Neural cell (in vitro differentiated cells): Measurements from ENCODE around the gene CXCL17. TPM values are rescaled to one million over a fixed set of nuclear protein-coding genes. Genes with fewer than 3 reads are reported as not detected.

Experiments
- H2AFZ ChIP-seq: fragments of 200-600, 300-800 bp; sonication (generic), shearing (Covaris generic); 2 replicates; pipeline ENCODE4 v1.6.0; 2014; ENCODE audit warnings: low read depth, mild to moderate bottlenecking, antibody characterized with exemption, low read length, moderate library complexity
- H3F3A ChIP-seq: fragments of 200-600 bp; shearing (Covaris generic); 2 replicates; pipeline ENCODE4 v1.6.1; 2016; ENCODE audit warnings: mild to moderate bottlenecking, moderate library complexity, mixed read lengths, antibody characterized with exemption, low read length; ENCODE audit not compliant: insufficient read depth, poor library complexity, severe bottlenecking
- H3K27ac ChIP-seq: fragments of 200-600, 300-800 bp; sonication (generic), shearing (Covaris generic); 2 replicates; pipeline ENCODE4 v1.5.1; 2014; ENCODE audit warnings: mild to moderate bottlenecking, low read length, moderate library complexity
- H3K27me3 ChIP-seq: fragments of 300-800, 200-600 bp; sonication (generic), shearing (Covaris generic); 2 replicates; pipeline ENCODE4 v1.6.0; 2014; ENCODE audit warnings: mild to moderate bottlenecking, low read depth, low read length, moderate library complexity; ENCODE audit not compliant: insufficient read depth
- H3K36me3 ChIP-seq: fragments of 300-800, 200-600 bp; sonication (generic), shearing (Covaris generic); 2 replicates; pipeline ENCODE4 v1.5.1; 2014; ENCODE audit warnings: mild to moderate bottlenecking, antibody characterized with exemption, low read length, moderate library complexity; ENCODE audit not compliant: insufficient read depth
- H3K4me2 ChIP-seq: fragments of 300-800, 200-600 bp; sonication (generic), shearing (Covaris generic); 2 replicates; pipeline ENCODE4 v1.6.0; 2014; ENCODE audit warnings: mild to moderate bottlenecking, low read length
- H3K4me3 ChIP-seq: fragments of 300-800, 200-600 bp; sonication (generic), shearing (Covaris generic); 2 replicates; pipeline ENCODE4 v1.5.1; 2014; ENCODE audit warnings: mild to moderate bottlenecking, low read length, moderate library complexity
- H3K79me2 ChIP-seq: fragments of 200-600 bp; shearing (Covaris generic); replicated peaks from 2 replicates; pipeline ENCODE4 v1.6.0; 2014; ENCODE audit warnings: mild to moderate bottlenecking, low read length, moderate library complexity; ENCODE audit not compliant: insufficient read depth
- H3K9ac ChIP-seq: fragments of 300-800, 200-600 bp; sonication (generic), shearing (Covaris generic); 2 replicates; pipeline ENCODE4 v1.6.1; 2016; ENCODE audit warnings: mild to moderate bottlenecking, low read length, mixed read lengths
- H3K9me2 ChIP-seq: fragments of 200-600 bp; shearing (Covaris generic); 2 replicates; pipeline ENCODE4 v1.6.1; 2016; ENCODE audit warnings: mild to moderate bottlenecking, low read length, mixed read lengths; ENCODE audit not compliant: insufficient read depth
- H3K9me3 ChIP-seq: fragments of 200-600, 300-800 bp; sonication (generic), shearing (Covaris generic); 2 replicates; pipeline ENCODE4 v1.6.1; 2016; ENCODE audit warnings: mild to moderate bottlenecking, mixed run types, low read length, moderate library complexity, mixed read lengths
- H4K20me1 ChIP-seq: fragments of 200-600 bp; shearing (Covaris generic); 2 replicates; pipeline ENCODE4 v1.6.1; 2016; ENCODE audit warnings: mild to moderate bottlenecking, mixed run types; ENCODE audit not compliant: insufficient read depth
- CTCF ChIP-seq: fragments of 450-650 bp; IDR thresholded peaks from 2 replicates; pipeline ENCODE4 v1.5.1; 2014; ENCODE audit warnings: antibody characterized with exemption, mild to moderate bottlenecking, moderate library complexity; ENCODE audit not compliant: poor library complexity, severe bottlenecking
- EP300 ChIP-seq: fragments of 450-650 bp; conservative IDR thresholded peaks from 2 replicates; pipeline ENCODE4 v1.6.1; 2014; ENCODE audit warnings: antibody characterized with exemption, mild to moderate bottlenecking, moderate library complexity; ENCODE audit not compliant: poor library complexity, severe bottlenecking
- EZH2 ChIP-seq: fragments of 200-600, 300-800 bp; shearing (Covaris generic), sonication (generic); IDR thresholded peaks from 2 replicates; pipeline ENCODE4 v1.6.1; 2014; ENCODE audit warnings: antibody characterized with exemption, low read length, borderline replicate concordance, mild to moderate bottlenecking; ENCODE audit not compliant: insufficient read depth, poor library complexity, severe bottlenecking
- MXI1 ChIP-seq: fragments of 450-650 bp; conservative IDR thresholded peaks from 2 replicates; pipeline ENCODE4 v1.6.1; 2014; ENCODE audit warnings: antibody characterized with exemption, mild to moderate bottlenecking; ENCODE audit not compliant: poor library complexity, severe bottlenecking
- POLR2AphosphoS5 ChIP-seq: IDR thresholded peaks from 2 replicates; pipeline ENCODE4 v1.6.1; 2012
- RAD21 ChIP-seq: fragments of 450-650 bp; conservative IDR thresholded peaks from 2 replicates; pipeline ENCODE4 v1.6.1; 2014; ENCODE audit warnings: antibody characterized with exemption, mild to moderate bottlenecking, moderate library complexity
- SMC3 ChIP-seq: fragments of 450-650 bp; conservative IDR thresholded peaks from 2 replicates; pipeline ENCODE4 v1.6.1; 2014; ENCODE audit warnings: antibody characterized with exemption, mild to moderate bottlenecking, moderate library complexity; ENCODE audit not compliant: poor library complexity
- TAF1 ChIP-seq: IDR thresholded peaks from 2 replicates; pipeline ENCODE4 v1.6.1; 2012; ENCODE audit warnings: low read depth
- polyA plus RNA-seq: library from polyadenylated mRNA; depleted of rRNA; stranded (reverse); fragments of >200 nt; gene quantifications from 2 replicates; pipeline ENCODE4 v1.2.3, GENCODE V29; 2014
- TF ChIP-seq, protein P1 (sequence below): IDR thresholded peaks from 2 replicates; pipeline ENCODE4 v1.6.1; 2012; ENCODE audit warnings: borderline replicate concordance

CXCL17 gene
- polyA plus RNA-seq, 1 donor from 2014 or later: not detected

DNA sequence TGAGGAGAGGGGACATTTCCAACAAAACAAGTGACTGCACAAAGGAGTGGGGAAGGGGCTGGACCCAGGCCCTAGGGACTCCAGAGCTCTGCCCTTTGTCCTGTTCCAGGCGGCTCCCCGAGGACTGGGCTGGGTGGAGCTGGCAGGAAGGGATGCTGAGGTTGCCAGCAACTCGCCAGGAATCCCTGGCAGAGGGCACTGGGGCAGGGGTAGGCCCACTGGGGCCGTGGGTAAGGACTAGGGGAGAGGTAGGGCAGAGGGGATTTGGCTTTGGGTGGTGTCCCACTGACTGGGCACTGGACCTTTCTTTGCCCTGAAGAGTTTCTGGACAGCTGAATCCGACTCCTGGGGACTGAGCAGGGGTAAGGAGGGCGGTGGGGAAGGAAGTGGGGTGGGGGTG, 23.4 kb downstream of the CXCL17 start:
- Histone ChIP-seq H3K27ac (no peak overlapping the region), H3F3A (no peaks in the 10 kb centered on the region), H3K79me2 (no peaks in the 10 kb centered on the region), H4K20me1 (no peaks in the 10 kb centered on the region), H2AFZ (no peak overlapping the region), H3K4me3 (no peak overlapping the region), H3K36me3 (no peaks in the 10 kb centered on the region), H3K9me3 (no peaks in the 10 kb centered on the region), H3K9ac (no peak overlapping the region), H3K4me2 (no peak overlapping the region), H3K9me2 (no peaks in the 10 kb centered on the region), H3K27me3 (no peaks in the 10 kb centered on the region)
- TF ChIP-seq EP300: no peak
- TF ChIP-seq, protein P1, sequence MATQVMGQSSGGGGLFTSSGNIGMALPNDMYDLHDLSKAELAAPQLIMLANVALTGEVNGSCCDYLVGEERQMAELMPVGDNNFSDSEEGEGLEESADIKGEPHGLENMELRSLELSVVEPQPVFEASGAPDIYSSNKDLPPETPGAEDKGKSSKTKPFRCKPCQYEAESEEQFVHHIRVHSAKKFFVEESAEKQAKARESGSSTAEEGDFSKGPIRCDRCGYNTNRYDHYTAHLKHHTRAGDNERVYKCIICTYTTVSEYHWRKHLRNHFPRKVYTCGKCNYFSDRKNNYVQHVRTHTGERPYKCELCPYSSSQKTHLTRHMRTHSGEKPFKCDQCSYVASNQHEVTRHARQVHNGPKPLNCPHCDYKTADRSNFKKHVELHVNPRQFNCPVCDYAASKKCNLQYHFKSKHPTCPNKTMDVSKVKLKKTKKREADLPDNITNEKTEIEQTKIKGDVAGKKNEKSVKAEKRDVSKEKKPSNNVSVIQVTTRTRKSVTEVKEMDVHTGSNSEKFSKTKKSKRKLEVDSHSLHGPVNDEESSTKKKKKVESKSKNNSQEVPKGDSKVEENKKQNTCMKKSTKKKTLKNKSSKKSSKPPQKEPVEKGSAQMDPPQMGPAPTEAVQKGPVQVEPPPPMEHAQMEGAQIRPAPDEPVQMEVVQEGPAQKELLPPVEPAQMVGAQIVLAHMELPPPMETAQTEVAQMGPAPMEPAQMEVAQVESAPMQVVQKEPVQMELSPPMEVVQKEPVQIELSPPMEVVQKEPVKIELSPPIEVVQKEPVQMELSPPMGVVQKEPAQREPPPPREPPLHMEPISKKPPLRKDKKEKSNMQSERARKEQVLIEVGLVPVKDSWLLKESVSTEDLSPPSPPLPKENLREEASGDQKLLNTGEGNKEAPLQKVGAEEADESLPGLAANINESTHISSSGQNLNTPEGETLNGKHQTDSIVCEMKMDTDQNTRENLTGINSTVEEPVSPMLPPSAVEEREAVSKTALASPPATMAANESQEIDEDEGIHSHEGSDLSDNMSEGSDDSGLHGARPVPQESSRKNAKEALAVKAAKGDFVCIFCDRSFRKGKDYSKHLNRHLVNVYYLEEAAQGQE: no peak
- TF ChIP-seq MXI1: no peak
- TF ChIP-seq RAD21: no peak
- no peak for TF ChIP-seq EZH2
- TF ChIP-seq POLR2AphosphoS5: no peak
- no peak for TF ChIP-seq CTCF
- TF ChIP-seq SMC3: no peak
- no peak for TF ChIP-seq TAF1

DNA sequence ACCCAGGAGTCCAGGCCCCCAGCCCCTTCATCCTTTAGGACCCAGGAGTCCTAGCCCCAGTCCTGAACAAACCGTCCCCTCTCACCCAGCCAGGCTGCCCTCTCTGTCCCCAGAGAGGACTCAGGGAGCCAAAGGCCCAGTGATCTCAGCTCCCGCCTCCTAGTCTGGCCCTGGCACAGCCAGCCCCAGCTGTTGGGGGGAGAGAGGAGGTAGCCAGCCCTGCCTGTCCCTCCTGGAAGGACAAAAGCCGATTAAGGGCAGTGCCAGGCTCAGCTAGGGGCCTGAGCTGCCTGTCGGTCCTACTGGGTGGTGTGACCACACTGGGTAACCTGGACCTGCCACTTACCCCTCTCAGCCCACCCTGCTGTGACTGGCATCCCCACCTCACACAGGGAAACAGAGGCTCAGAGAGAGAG, 30.1 kb downstream of the CXCL17 start:
- no peaks in the 10 kb centered on the region for H3F3A ChIP-seq
- TF ChIP-seq EZH2 (no peak), EP300 (no peak)
- no peak overlapping the region for H2AFZ ChIP-seq
- H3K27ac ChIP-seq: no peak overlapping the region
- H4K20me1 ChIP-seq: no peaks in the 10 kb centered on the region
- no peaks in the 10 kb centered on the region for H3K9me2 ChIP-seq
- no peaks in the 10 kb centered on the region for H3K79me2 ChIP-seq
- no peak overlapping the region for H3K4me2 ChIP-seq
- H3K27me3 ChIP-seq: no peaks in the 10 kb centered on the region
- H3K4me3 ChIP-seq: no peak overlapping the region
- no peak overlapping the region for H3K9ac ChIP-seq
- no peaks in the 10 kb centered on the region for H3K36me3 ChIP-seq
- no peaks in the 10 kb centered on the region for H3K9me3 ChIP-seq

DNA sequence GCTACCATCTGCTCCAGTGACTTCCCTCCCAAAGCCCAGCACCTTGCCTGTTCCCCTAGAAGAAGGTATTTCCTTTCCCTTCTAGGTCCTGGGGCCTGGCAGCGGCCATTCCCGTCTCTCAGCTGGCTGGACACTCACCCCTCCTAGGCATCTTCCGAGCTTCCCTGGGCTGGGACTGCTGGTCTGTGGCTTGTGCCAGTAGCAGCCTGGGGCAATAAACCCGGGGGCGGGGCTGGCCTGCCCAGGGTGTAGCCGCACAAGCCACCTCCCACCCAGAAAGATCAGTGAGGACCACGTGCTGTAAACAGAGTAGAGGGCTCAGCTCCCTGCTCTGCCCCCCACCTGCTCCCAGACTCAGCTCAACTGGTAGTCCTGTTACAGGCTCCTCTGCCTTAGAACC, 30.5 kb downstream of the CXCL17 start:
- Histone ChIP-seq H3K4me2 (no peak overlapping the region), H3K27ac (no peak overlapping the region), H3K36me3 (no peaks in the 10 kb centered on the region), H3K27me3 (no peaks in the 10 kb centered on the region), H3K79me2 (no peaks in the 10 kb centered on the region), H4K20me1 (no peaks in the 10 kb centered on the region), H3K9ac (no peak overlapping the region), H2AFZ (no peak overlapping the region), H3K9me2 (no peaks in the 10 kb centered on the region), H3F3A (no peaks in the 10 kb centered on the region), H3K9me3 (no peaks in the 10 kb centered on the region), H3K4me3 (no peak overlapping the region)
- TF ChIP-seq EZH2 (no peak), SMC3 (no peak), POLR2AphosphoS5 (no peak), RAD21 (no peak), TAF1 (no peak)
